IMR-90 (cell line): ENCODE data around the gene ANKFN1. TPM values are rescaled to one million over a fixed set of nuclear protein-coding genes. Genes with fewer than 3 reads are reported as not detected.

Experiments
- ATAC-seq: fragments of 200-7000 bp; cut with Tn5 transposase; 2 replicates; pipeline ENCODE4 v1.9.1; 2020; ENCODE audit warnings: low read depth, mild to moderate bottlenecking, moderate library complexity
- BruUV-seq: library from RNA; stranded (reverse); fragments of 400-500 nt; replicated peaks from 2 replicates; lab custom pipeline; 2021; lab: Mats Ljungman, UMichigan
- CTCF ChIA-PET: fragments of 300-600 bp; formaldehyde crosslinking; extraction: SDS; loops from one replicate; lab custom pipeline; 2021; ENCODE audit warnings: antibody characterized with exemption; lab: Yijun Ruan, JAX
- POLR2A ChIA-PET: fragments of 300-600 bp; sonication (Branson Sonifier 250); formaldehyde crosslinking; loops from one replicate; lab custom pipeline; 2022; ENCODE audit warnings: antibody characterized with exemption; ENCODE audit not compliant: unreplicated experiment; lab: Charles Lee
- DNase-seq: peaks from one replicate; pipeline ENCODE4 v3.0.0; 2013
- H2AFZ ChIP-seq: replicated peaks from 2 replicates; pipeline ENCODE3; 2013; ENCODE audit warnings: low read length, mild to moderate bottlenecking; ENCODE audit not compliant: poor library complexity
- H2AK5ac ChIP-seq: 2 replicates; pipeline ENCODE4 v1.6.1; 2013; ENCODE audit warnings: low read depth, low read length, inconsistent platforms
- H2AK9ac ChIP-seq: replicated peaks from 2 replicates; pipeline ENCODE3; 2013; ENCODE audit warnings: mild to moderate bottlenecking, low read depth, low read length, moderate library complexity; ENCODE audit not compliant: poor library complexity
- H2BK120ac ChIP-seq: 2 replicates; pipeline ENCODE4 v1.6.1; 2013; ENCODE audit warnings: low read depth, low read length, inconsistent platforms
- H2BK15ac ChIP-seq: 3 replicates; pipeline ENCODE4 v1.6.1; 2013; ENCODE audit warnings: low read depth, low read length, inconsistent platforms
- H2BK20ac ChIP-seq: 2 replicates; pipeline ENCODE4 v1.6.1; 2013; ENCODE audit warnings: low read depth, mild to moderate bottlenecking, inconsistent platforms, low read length, moderate library complexity
- H2BK5ac ChIP-seq: 2 replicates; pipeline ENCODE4 v1.6.1; 2013; ENCODE audit warnings: mild to moderate bottlenecking, low read depth, low read length, inconsistent platforms; ENCODE audit not compliant: poor library complexity, severe bottlenecking
- H3K14ac ChIP-seq: replicated peaks from 2 replicates; pipeline ENCODE4 v1.6.1; 2013; ENCODE audit warnings: low read depth, low read length, inconsistent platforms
- H3K18ac ChIP-seq: 2 replicates; pipeline ENCODE4 v1.6.1; 2013; ENCODE audit warnings: low read depth, low read length, control low read depth
- H3K23ac ChIP-seq: 2 replicates; pipeline ENCODE4 v1.6.1; 2013; ENCODE audit warnings: low read depth, low read length, inconsistent platforms
- H3K27ac ChIP-seq: 2 replicates; pipeline ENCODE4 v1.5.1; 2013; ENCODE audit warnings: mild to moderate bottlenecking, control low read depth, low read length; ENCODE audit not compliant: insufficient read depth
- H3K27me3 ChIP-seq: 2 replicates; pipeline ENCODE4 v1.6.1; 2013; ENCODE audit warnings: low read length; ENCODE audit not compliant: control insufficient read depth, insufficient read depth
- H3K36me3 ChIP-seq: 2 replicates; pipeline ENCODE4 v1.6.1; 2013; ENCODE audit warnings: low read length, mixed read lengths; ENCODE audit not compliant: control insufficient read depth, insufficient read depth
- H3K4ac ChIP-seq: 2 replicates; pipeline ENCODE4 v1.6.1; 2013; ENCODE audit warnings: low read depth, low read length, inconsistent platforms
- H3K4me1 ChIP-seq: 2 replicates; pipeline ENCODE4 v1.6.1; 2013; ENCODE audit warnings: low read length, mixed read lengths; ENCODE audit not compliant: control insufficient read depth, insufficient read depth
- H3K4me2 ChIP-seq: 2 replicates; pipeline ENCODE4 v1.6.1; 2013; ENCODE audit warnings: low read depth, mild to moderate bottlenecking, control low read depth, low read length, moderate library complexity
- H3K4me3 ChIP-seq: 2 replicates; pipeline ENCODE4 v1.5.1; 2013; ENCODE audit warnings: low read depth, mild to moderate bottlenecking, control low read depth, low read length, moderate library complexity; ENCODE audit not compliant: insufficient read depth
- H3K56ac ChIP-seq: 2 replicates; pipeline ENCODE4 v1.6.1; 2013; ENCODE audit warnings: low read length, inconsistent platforms; ENCODE audit not compliant: insufficient read depth; ENCODE audit errors: extremely low read depth
- H3K79me1 ChIP-seq, 2 experiments: 2 replicates each; pipeline ENCODE4 v1.6.1; 2013; ENCODE audit warnings: low read length in 2 of 2, inconsistent platforms in 1 of 2, low read depth in 1 of 2
- H3K9ac ChIP-seq: 2 replicates; pipeline ENCODE4 v1.6.1; 2013; ENCODE audit warnings: low read depth, low read length, control low read depth
- H3K9me1 ChIP-seq: 2 replicates; pipeline ENCODE4 v1.6.1; 2013; ENCODE audit warnings: low read length, inconsistent platforms; ENCODE audit not compliant: insufficient read depth
- H3K9me3 ChIP-seq: 2 replicates; pipeline ENCODE4 v1.6.1; 2013; ENCODE audit warnings: low read length; ENCODE audit not compliant: control insufficient read depth, insufficient read depth
- H4K20me1 ChIP-seq: 2 replicates; pipeline ENCODE4 v1.6.1; 2013; ENCODE audit warnings: low read length, inconsistent platforms; ENCODE audit not compliant: insufficient read depth
- H4K5ac ChIP-seq: 2 replicates; pipeline ENCODE4 v1.6.1; 2013; ENCODE audit warnings: mild to moderate bottlenecking, low read depth, low read length, control low read depth
- H4K8ac ChIP-seq, 2 experiments: 2 replicates each; pipeline ENCODE4 v1.6.1; 2013; ENCODE audit warnings: low read depth in 2 of 2, low read length in 2 of 2, control low read depth in 1 of 2, inconsistent platforms in 1 of 2
- H4K91ac ChIP-seq: 2 replicates; pipeline ENCODE4 v1.6.1; 2013; ENCODE audit warnings: low read depth, low read length, inconsistent platforms; ENCODE audit not compliant: insufficient read depth
- NFE2L2 ChIP-seq: fragments of 150-350 bp; IDR thresholded peaks from 2 replicates; pipeline ENCODE4 v1.6.1; 2016; ENCODE audit warnings: low read depth, mild to moderate bottlenecking, low read length
- POLR2A ChIP-seq: IDR thresholded peaks from 2 replicates; pipeline ENCODE4 v1.6.1; 2012; ENCODE audit warnings: mild to moderate bottlenecking, low read depth, low read length
- RFX5 ChIP-seq: IDR thresholded peaks from 2 replicates; pipeline ENCODE4 v1.8.0; 2012; ENCODE audit warnings: low read depth, mild to moderate bottlenecking, low read length, moderate library complexity
- WGBS, 2 experiments: methylation state at CpG; one replicate each; pipeline versions ENCODE4 v1.1.5 to v1.1.7; 2013; ENCODE audit warnings: missing lambda C conversion rate in 2 of 2; ENCODE audit not compliant: insufficient read length in 1 of 2; ENCODE audit errors: extremely low coverage in 2 of 2; 5-methylcytosine and 5-hydroxymethylcytosine counted together
- dilution Hi-C: fragments of 300-500 bp; cut with HindIII; formaldehyde crosslinking; loops from one replicate; pipeline ENCODE4 v1.14.3; 2018; ENCODE audit warnings: low sequenced_read_pairs; ENCODE audit not compliant: unreplicated experiment
- in situ Hi-C: fragments of 300-500 bp; cut with MboI; formaldehyde crosslinking; loops from 3 replicates; pipeline ENCODE4 v1.14.3; 2019; ENCODE audit warnings: low sequenced_read_pairs, inconsistent platforms, mixed read lengths
- intact Hi-C: fragments of 100-400 bp; cut with micrococcal nuclease; formaldehyde crosslinking; loops from 2 replicates; pipeline ENCODE4 v1.10.0; 2022
- polyA plus RNA-seq, 3 experiments: library from polyadenylated mRNA; depleted of rRNA; stranded (reverse); fragments of >200 nt; gene quantifications; 2 replicates each; pipeline ENCODE4 v1.2.3, GENCODE V29; 2012; ENCODE audit warnings: low replicate concordance in 1 of 3
- total RNA-seq: library from RNA; depleted of rRNA; stranded (reverse); fragments of >200 nt; gene quantifications from 2 replicates; pipeline ENCODE4 v1.2.3, GENCODE V29; 2012

ANKFN1 gene
- total and polyA plus RNA-seq, 2 of the 4 experiments (the other 2 are of a cell fraction) = not detected

GRCh38 chr17:56495556-56495955 is 342.3 kb downstream of the ANKFN1 start:
- DNase-seq = no peak
- no peaks in the 10 kb centered on the region for H3K79me1 ChIP-seq
- CTCF ChIA-PET = interaction anchor here (1.4 kb wide), 1 partner anchor 97 kb away, joined by 3 read pairs; no protein-coding TSS in a partner anchor
- no peak overlapping the region for H3K4ac ChIP-seq
- no peak overlapping the region for H3K14ac ChIP-seq
- no peaks in the 10 kb centered on the region for H4K20me1 ChIP-seq
- no peak overlapping the region for H3K4me3 ChIP-seq
- H3K9me1 ChIP-seq = no peaks in the 10 kb centered on the region
- dilution Hi-C loops = no loop called here
- TF ChIP-seq RFX5 (no peak), POLR2A (no peak), NFE2L2 (no peak)
- in situ Hi-C loops = no loop called here
- no peak overlapping the region for H2BK5ac ChIP-seq
- no peaks in the 10 kb centered on the region for H3K27me3 ChIP-seq
- H3K27ac ChIP-seq = no peak overlapping the region
- 10% methylated on average over 2 of the region's 3 CpGs; no CpG with 5 or more reads in 1 of the 2 experiments for WGBS, 2 experiments
- no peak overlapping the region for H3K56ac ChIP-seq
- H2AK9ac ChIP-seq = no peak overlapping the region
- H4K5ac ChIP-seq = no peak overlapping the region
- intact Hi-C loops = no loop called here
- ATAC-seq = no peak
- no peak overlapping the region for H2BK20ac ChIP-seq
- no peak overlapping the region for H2AK5ac ChIP-seq
- H2BK15ac ChIP-seq = no peak overlapping the region
- no peak overlapping the region for H2BK120ac ChIP-seq
- no TSS peak for BruUV-seq
- H3K4me1 ChIP-seq = no peaks in the 10 kb centered on the region
- no peaks in the 10 kb centered on the region for H3K36me3 ChIP-seq
- H4K91ac ChIP-seq = no peak overlapping the region
- no peak overlapping the region for H3K23ac ChIP-seq
- H3K9me3 ChIP-seq = no peaks in the 10 kb centered on the region
- no peak overlapping the region for H2AFZ ChIP-seq
- no peak overlapping the region for H3K18ac ChIP-seq
- H3K4me2 ChIP-seq = no peak overlapping the region
- POLR2A ChIA-PET = no interaction called here
- no peak overlapping the region for H4K8ac ChIP-seq
- no peak overlapping the region for H3K9ac ChIP-seq
